H1 (cell line): ENCODE data around the gene MYOCD. TPM values are rescaled to one million over a fixed set of nuclear protein-coding genes. Genes with fewer than 3 reads are reported as not detected.

ENCODE experiments used
- CTCF ChIA-PET: fragments of 300-600 bp; sonication (Branson Sonifier 250); formaldehyde crosslinking; loops from one replicate; lab custom pipeline; 2021; ENCODE audit not compliant: partially characterized antibody; lab: Charles Lee
- POLR2A ChIA-PET: fragments of 300-600 bp; sonication (Branson Sonifier 250); formaldehyde crosslinking; loops from one replicate; lab custom pipeline; 2021; ENCODE audit warnings: inconsistent platforms; ENCODE audit not compliant: partially characterized antibody; lab: Charles Lee
- DNase-seq, 2 experiments: peaks; one replicate each; pipeline versions ENCODE4 v3.0.0 to v3.0.0-alpha.2; 2010 to 2022; ENCODE audit warnings: low spot score in 2 of 2, low read depth in 1 of 2, mixed read lengths in 1 of 2
- FAIRE-seq: peaks from 2 replicates; lab custom pipeline; 2011; peaks lifted over from hg19 to GRCh38; lab: Jason Lieb, UNC
- H2AFZ ChIP-seq: 2 replicates; pipeline ENCODE4 v1.8.1; 2012; ENCODE audit warnings: low read length, inconsistent platforms
- H2AK5ac ChIP-seq: 2 replicates; pipeline ENCODE4 v1.6.1; 2013; ENCODE audit warnings: low read depth, low read length
- H2BK120ac ChIP-seq: replicated peaks from 2 replicates; pipeline ENCODE3; 2013; ENCODE audit warnings: low read depth, low read length, inconsistent platforms
- H2BK12ac ChIP-seq: 2 replicates; pipeline ENCODE4 v1.6.1; 2013; ENCODE audit warnings: low read depth, low read length
- H2BK15ac ChIP-seq: 2 replicates; pipeline ENCODE4 v1.6.1; 2013; ENCODE audit warnings: low read length
- H2BK20ac ChIP-seq: 2 replicates; pipeline ENCODE4 v1.6.1; 2013; ENCODE audit warnings: low read length
- H2BK5ac ChIP-seq: 2 replicates; pipeline ENCODE4 v1.6.1; 2013; ENCODE audit warnings: low read depth, low read length
- H3K14ac ChIP-seq: 2 replicates; pipeline ENCODE4 v1.6.1; 2013; ENCODE audit warnings: inconsistent platforms; ENCODE audit not compliant: insufficient read length
- H3K18ac ChIP-seq: 2 replicates; pipeline ENCODE4 v1.6.1; 2013; ENCODE audit warnings: low read length; ENCODE audit errors: extremely low read depth
- H3K23ac ChIP-seq: 2 replicates; pipeline ENCODE4 v1.6.1; 2013; ENCODE audit warnings: inconsistent platforms; ENCODE audit not compliant: insufficient read length
- H3K23me2 ChIP-seq: 2 replicates; pipeline ENCODE4 v1.6.1; 2013; ENCODE audit warnings: low read depth, low read length
- H3K27ac ChIP-seq: 2 replicates; pipeline ENCODE4 v1.6.1; 2011; ENCODE audit warnings: low read depth, low read length, inconsistent platforms
- H3K27me3 ChIP-seq, 4 experiments: replicated peaks in 1 of 4; 1 replicate in 1 of 4; 2 replicates in 3 of 4; pipeline versions ENCODE4 v1.6.1 to v1.8.1; 2011 to 2013; ENCODE audit warnings: low read length in 3 of 4, mild to moderate bottlenecking in 3 of 4, inconsistent platforms in 2 of 4, mixed read lengths in 2 of 4, moderate library complexity in 1 of 4; ENCODE audit not compliant: control insufficient read depth in 3 of 4, insufficient read depth in 3 of 4; ENCODE audit errors: extremely low read depth in 1 of 4
- H3K36me3 ChIP-seq, 4 experiments: 2 replicates each; pipeline versions ENCODE4 v1.6.1 to v1.8.1; 2011 to 2013; ENCODE audit warnings: mild to moderate bottlenecking in 4 of 4, low read length in 3 of 4, moderate library complexity in 2 of 4, control low read depth in 1 of 4, inconsistent platforms in 1 of 4; ENCODE audit not compliant: insufficient read depth in 4 of 4, control insufficient read depth in 2 of 4
- H3K4ac ChIP-seq: replicated peaks from 2 replicates; pipeline ENCODE3; 2013; ENCODE audit warnings: low read length, low read depth, mixed read lengths, inconsistent platforms; ENCODE audit not compliant: insufficient read length
- H3K4me1 ChIP-seq, 4 experiments: replicated peaks in 1 of 4; 1 replicate in 1 of 4; 2 replicates in 3 of 4; pipeline versions ENCODE4 v1.6.1 to v1.8.1; 2011 to 2013; ENCODE audit warnings: low read length in 3 of 4, inconsistent platforms in 2 of 4, mixed read lengths in 1 of 4; ENCODE audit not compliant: insufficient read depth in 4 of 4, control insufficient read depth in 3 of 4
- H3K4me2 ChIP-seq, 2 experiments: 2 replicates each; pipeline versions ENCODE4 v1.6.1 to v1.8.1; 2011 to 2013; ENCODE audit warnings: low read depth in 2 of 2, low read length in 2 of 2, control low read depth in 1 of 2, inconsistent platforms in 1 of 2, mild to moderate bottlenecking in 1 of 2; ENCODE audit not compliant: insufficient read depth in 1 of 2
- H3K4me3 ChIP-seq, 4 experiments: fragments of 200-600, 300-600 bp in 1 of 4; sonication (generic), shearing (Covaris generic), sonication (Bioruptor Twin) in 1 of 4; 2 replicates each; pipeline versions ENCODE4 v1.5.1 to v1.8.1; 2011 to 2016; ENCODE audit warnings: low read length in 4 of 4, low read depth in 3 of 4, control low read depth in 2 of 4, inconsistent platforms in 2 of 4, mild to moderate bottlenecking in 2 of 4, mixed read lengths in 1 of 4, moderate library complexity in 1 of 4; ENCODE audit not compliant: insufficient read depth in 2 of 4; ENCODE audit errors: extremely low read depth in 1 of 4
- H3K56ac ChIP-seq: replicated peaks from 2 replicates; pipeline ENCODE3; 2013; ENCODE audit warnings: low read depth, mild to moderate bottlenecking, mixed read lengths, low read length, inconsistent platforms; ENCODE audit not compliant: insufficient read length
- H3K79me1 ChIP-seq: 2 replicates; pipeline ENCODE4 v1.6.1; 2013; ENCODE audit warnings: low read depth, low read length, control low read depth
- H3K79me2 ChIP-seq, 2 experiments: 2 replicates each; pipeline versions ENCODE4 v1.6.1 to v1.8.1; 2012 to 2013; ENCODE audit warnings: low read length in 2 of 2, mild to moderate bottlenecking in 2 of 2, inconsistent platforms in 1 of 2; ENCODE audit not compliant: insufficient read depth in 2 of 2, control insufficient read depth in 1 of 2
- H3K9ac ChIP-seq, 4 experiments: replicated peaks in 1 of 4; 1 replicate in 1 of 4; 2 replicates in 3 of 4; pipeline versions ENCODE4 v1.6.1 to v1.8.1; 2011 to 2013; ENCODE audit warnings: low read depth in 3 of 4, low read length in 3 of 4, control low read depth in 2 of 4, mild to moderate bottlenecking in 2 of 4, moderate library complexity in 2 of 4, inconsistent platforms in 1 of 4; ENCODE audit errors: extremely low read depth in 1 of 4
- H3K9me3 ChIP-seq, 2 experiments: 2 replicates each; pipeline versions ENCODE4 v1.6.1 to v1.8.1; 2012 to 2013; ENCODE audit warnings: mild to moderate bottlenecking in 2 of 2, moderate library complexity in 2 of 2, control low read depth in 1 of 2, inconsistent platforms in 1 of 2, low read depth in 1 of 2, low read length in 1 of 2, mixed read lengths in 1 of 2; ENCODE audit not compliant: insufficient read depth in 2 of 2
- H4K20me1 ChIP-seq, 2 experiments: replicated peaks in 1 of 2; 2 replicates each; pipeline versions ENCODE3 to v1.8.1; 2011 to 2013; ENCODE audit warnings: inconsistent platforms in 2 of 2, low read length in 2 of 2, mild to moderate bottlenecking in 1 of 2; ENCODE audit not compliant: insufficient read depth in 2 of 2, control insufficient read depth in 1 of 2
- H4K5ac ChIP-seq: 2 replicates; pipeline ENCODE4 v1.6.1; 2013; ENCODE audit warnings: low read length, low read depth, mixed read lengths, inconsistent platforms; ENCODE audit not compliant: insufficient read length
- H4K8ac ChIP-seq: 2 replicates; pipeline ENCODE4 v1.8.0; 2013; ENCODE audit warnings: mild to moderate bottlenecking, moderate library complexity, low read length, inconsistent platforms; ENCODE audit not compliant: insufficient read depth; ENCODE audit errors: extremely low read depth
- H4K91ac ChIP-seq: replicated peaks from 2 replicates; pipeline ENCODE3; 2013; ENCODE audit warnings: low read length, mixed read lengths, inconsistent platforms; ENCODE audit not compliant: insufficient read length
- CBX8 ChIP-seq: fragments of 300-800, 300-1000 bp; sonication (generic); IDR thresholded peaks from 2 replicates; pipeline ENCODE4 v1.7.1; 2016; ENCODE audit warnings: low read depth, low read length, borderline replicate concordance
- KDM4A ChIP-seq: IDR thresholded peaks from one replicate; pipeline ENCODE4 v1.7.1; 2012; ENCODE audit warnings: low read depth, mild to moderate bottlenecking, moderate library complexity, low read length, inconsistent platforms; ENCODE audit not compliant: severe bottlenecking
- SP4 ChIP-seq: IDR thresholded peaks from 2 replicates; pipeline ENCODE4 v1.6.1; 2012; ENCODE audit warnings: low read length, inconsistent platforms
- WGBS, 2 experiments: shearing (Covaris generic) in 1 of 2; methylation state at CpG; one replicate each; pipeline versions ENCODE4 v1.1.6 to v1.1.7; 2013 to 2015; ENCODE audit warnings: low lambda C conversion rate in 2 of 2, mixed read lengths in 2 of 2, inconsistent platforms in 1 of 2, low coverage in 1 of 2, missing lambda C conversion rate in 1 of 2; ENCODE audit not compliant: insufficient replicate concordance in 2 of 2, insufficient coverage in 1 of 2, insufficient read length in 1 of 2; ENCODE audit errors: extremely low coverage in 1 of 2, missing lambda C conversion rate in 1 of 2; 5-methylcytosine and 5-hydroxymethylcytosine counted together
- polyA plus RNA-seq, 7 experiments: library from polyadenylated mRNA; depleted of rRNA in 3 of 7; stranded (reverse) in 5 of 7; unstranded in 2 of 7; fragments of >200 nt in 5 of 7; fragments of 200-250 nt in 2 of 7; gene quantifications; 1 replicate in 5 of 7; 2 replicates in 1 of 7; 4 replicates in 1 of 7; pipeline versions ENCODE4 v1.2.1 to v1.2.3, GENCODE V29; 2011 to 2013; ENCODE audit warnings: missing spikeins in 2 of 7, mixed read lengths in 2 of 7
- total RNA-seq: library from RNA; stranded (reverse); fragmentation: NEBNext Ultra II Directional; extraction: Animal tissue kit (Norgen Biotek cat#: 25700); gene quantifications from 2 replicates; pipeline ENCODE4 v1.2.1, GENCODE V29; 2021

Gene MYOCD
- total and polyA plus RNA-seq, 2 of the 8 experiments (the other 6 are each of a cell fraction or from before 2014, with no cell fraction given), result 0.30 to 4.9 TPM

GRCh38 chr17:12683299-12683698, 17.6 kb downstream of the MYOCD start:
- Histone ChIP-seq H2AFZ (no peak overlapping the region), H2BK20ac (no peak overlapping the region), H3K4me1 (no peaks in the 10 kb centered on the region), H4K5ac (no peak overlapping the region), H4K91ac (no peak overlapping the region), H3K4me3 (no peak overlapping the region), H2BK5ac (no peak overlapping the region), H4K8ac (no peak overlapping the region), H3K4me2 (no peak overlapping the region), H3K27me3 (no peaks in the 10 kb centered on the region; a peak in 1 of 7 replicates), H3K9me3 (no peaks in the 10 kb centered on the region), H4K20me1 (no peaks in the 10 kb centered on the region), H2AK5ac (no peak overlapping the region), H3K23me2 (no peaks in the 10 kb centered on the region; the same call in 1 of the 2 replicates), H2BK120ac (no peak overlapping the region), H2BK12ac (no peak overlapping the region), H3K27ac (no peak overlapping the region), H3K23ac (no peak overlapping the region), H3K18ac (no peak overlapping the region), H3K36me3 (no peaks in the 10 kb centered on the region), H2BK15ac (no peak overlapping the region), H3K9ac (no peak overlapping the region), H3K79me1 (no peaks in the 10 kb centered on the region), H3K79me2 (no peaks in the 10 kb centered on the region), H3K14ac (no peak overlapping the region), H3K4ac (no peak overlapping the region), H3K56ac (no peak overlapping the region)
- no peak for TF ChIP-seq SP4
- TF ChIP-seq CBX8, result no peak
- no peak for TF ChIP-seq KDM4A
- ChIA-PET POLR2A (no interaction called here), CTCF (interaction anchor here (0.9 to 1.4 kb wide), 2 partner anchors 9 to 59 kb away, joined by 3 to 5 read pairs; no protein-coding TSS in a partner anchor)
- FAIRE-seq (no peak), DNase-seq (no peak)
- WGBS, 2 experiments, result 91% methylated on average over 9 of the region's 10 CpGs; no CpG with 5 or more reads in 1 of the 2 experiments
